Frontal cortex (tissue), 4 donors: Measurements from ENCODE around the gene GSC. TPM values are rescaled to one million over a fixed set of nuclear protein-coding genes. Genes with fewer than 3 reads are reported as not detected.
"Not testable (repeated sequence)": the region's sequence is repeated elsewhere in the genome, so short reads cannot be mapped to it uniquely, and the experiment has no call there.

Source experiments
- DNase-seq, 2 donors: peaks; one replicate each; pipeline ENCODE4 v3.0.0; 2012; ENCODE audit warnings: low spot score in 2 of 2
- FAIRE-seq: peaks from 2 replicates; lab custom pipeline; 2012; peaks lifted over from hg19 to GRCh38; lab: Jason Lieb, UNC
- total RNA-seq: library from RNA; depleted of rRNA; stranded (reverse); fragments of >200 nt; gene quantifications from one replicate; pipeline ENCODE4 v1.2.3, GENCODE V29; 2014
- donor health status: control.
- donor health status: control.
- donor health status: control.

Gene GSC
- total RNA-seq, 1 donor from 2014 or later, result not detected

- no peak for FAIRE-seq
These were observed 19.5 kb downstream of the GSC start for GRCh38 chr14:94750371-94750770.

GRCh38 chr14:94748667-94749347, 21.1 kb downstream of the GSC start:
- FAIRE-seq (no peak), DNase-seq (no peak)

More at GRCh38 chr14:94750371-94750770, 19.5 kb downstream of the GSC start:
- no peak for DNase-seq

GRCh38 chr14:94747739-94748138, 22.2 kb downstream of the GSC start:
- FAIRE-seq, result no peak
- no peak for DNase-seq

- not testable (repeated sequence) for FAIRE-seq
These were observed 22.8 kb downstream of the GSC start for GRCh38 chr14:94747153-94747552.

GRCh38 chr14:94746131-94746530, 23.8 kb downstream of the GSC start:
- DNase-seq, result no peak
- FAIRE-seq, result no peak

More at GRCh38 chr14:94747153-94747552, 22.8 kb downstream of the GSC start:
- DNase-seq, result not testable (repeated sequence)

GRCh38 chr14:94738751-94739150, 31.2 kb downstream of the GSC start:
- FAIRE-seq (no peak), DNase-seq (no peak)

GRCh38 chr14:94738097-94738496, 31.8 kb downstream of the GSC start:
- DNase-seq (no peak), FAIRE-seq (no peak)

- FAIRE-seq, result no peak
These were observed 41.0 kb downstream of the GSC start for GRCh38 chr14:94728950-94729349.

GRCh38 chr14:94728440-94728839, 41.5 kb downstream of the GSC start:
- not testable (repeated sequence) for DNase-seq

More at GRCh38 chr14:94728950-94729349, 41.0 kb downstream of the GSC start:
- no peak for DNase-seq

GRCh38 chr14:94726649-94727048, 43.3 kb downstream of the GSC start:
- not testable (repeated sequence) for DNase-seq, FAIRE-seq

More at GRCh38 chr14:94728440-94728839, 41.5 kb downstream of the GSC start:
- FAIRE-seq, result not testable (repeated sequence)

- no peak for FAIRE-seq
- DNase-seq, result no peak
These were observed 44.9 kb downstream of the GSC start for GRCh38 chr14:94724993-94725392.

- no peak for FAIRE-seq
- no peak for DNase-seq
These were observed 47.5 kb downstream of the GSC start for GRCh38 chr14:94722397-94722796.

Other genes with a start within 250 kb of the GSC start
- not detected for gene SERPINA4, start 208.7 kb downstream of the GSC start, total RNA-seq
- gene SERPINA5, start 188.7 kb downstream of the GSC start, total RNA-seq, result not detected
- gene SERPINA3, start 157.7 kb downstream of the GSC start, total RNA-seq, result not detected